HEK293T (cell line): ENCODE data around the gene HNRNPDL.

Experiments
- ARNT ChIP-seq: fragments of 450-650 bp; IDR thresholded peaks from 2 replicates; pipeline ENCODE4 v1.6.1; 2017; ENCODE audit warnings: mild to moderate bottlenecking
- BHLHE40 ChIP-seq: fragments of 450-650 bp; IDR thresholded peaks from 2 replicates; pipeline ENCODE4 v1.6.1; 2016; ENCODE audit warnings: mild to moderate bottlenecking, moderate library complexity, borderline replicate concordance
- CTBP1 ChIP-seq: fragments of 450-650 bp; IDR thresholded peaks from 2 replicates; pipeline ENCODE4 v1.6.1; 2016; ENCODE audit warnings: borderline replicate concordance
- NFRKB ChIP-seq: fragments of 450-650 bp; IDR thresholded peaks from 2 replicates; pipeline ENCODE4 v1.6.1; 2016; ENCODE audit warnings: mild to moderate bottlenecking, moderate library complexity
- SP1 ChIP-seq: fragments of 450-650 bp; IDR thresholded peaks from 2 replicates; pipeline ENCODE4 v1.6.1; 2017
- TARDBP ChIP-seq: fragments of 450-650 bp; IDR thresholded peaks from 2 replicates; pipeline ENCODE4 v1.6.1; 2016
- TF ChIP-seq, protein P1 (sequence below): fragments of 450-650 bp; IDR thresholded peaks from 2 replicates; pipeline ENCODE4 v1.6.1; 2016

DNA sequence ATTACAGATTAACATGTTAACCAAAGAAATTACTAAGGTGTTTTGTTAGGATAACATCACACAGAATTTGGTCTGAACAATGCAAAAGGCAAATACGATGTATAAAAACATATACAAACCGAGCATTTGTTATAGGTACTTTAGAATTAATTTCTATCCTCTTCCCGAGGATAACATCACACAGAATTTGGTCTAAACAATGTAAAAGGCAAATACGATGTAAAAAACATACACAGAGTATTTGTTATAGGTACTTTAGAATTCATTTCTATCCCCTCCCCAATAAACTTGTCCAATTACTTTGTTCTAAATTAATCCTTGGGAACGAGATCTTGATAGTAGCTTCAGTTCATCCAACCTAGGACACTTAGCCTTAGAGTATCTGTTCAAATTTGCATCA lies 7.6 kb downstream of the HNRNPDL start:
- TF ChIP-seq BHLHE40 (no peak), CTBP1 (no peak), TARDBP (no peak), ARNT (no peak), SP1 (no peak), NFRKB (no peak)
- TF ChIP-seq, protein P1, sequence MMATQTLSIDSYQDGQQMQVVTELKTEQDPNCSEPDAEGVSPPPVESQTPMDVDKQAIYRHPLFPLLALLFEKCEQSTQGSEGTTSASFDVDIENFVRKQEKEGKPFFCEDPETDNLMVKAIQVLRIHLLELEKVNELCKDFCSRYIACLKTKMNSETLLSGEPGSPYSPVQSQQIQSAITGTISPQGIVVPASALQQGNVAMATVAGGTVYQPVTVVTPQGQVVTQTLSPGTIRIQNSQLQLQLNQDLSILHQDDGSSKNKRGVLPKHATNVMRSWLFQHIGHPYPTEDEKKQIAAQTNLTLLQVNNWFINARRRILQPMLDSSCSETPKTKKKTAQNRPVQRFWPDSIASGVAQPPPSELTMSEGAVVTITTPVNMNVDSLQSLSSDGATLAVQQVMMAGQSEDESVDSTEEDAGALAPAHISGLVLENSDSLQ = no peak
